ENCODE results near the gene DCST2.
A peak's percentile ranks its signal among the peaks of the same experiment; 100 is the strongest.
"Not testable (repeated sequence)": the region's sequence is repeated elsewhere in the genome, so short reads cannot be mapped to it uniquely, and the experiment has no call there.

Gene DCST2

DNA sequence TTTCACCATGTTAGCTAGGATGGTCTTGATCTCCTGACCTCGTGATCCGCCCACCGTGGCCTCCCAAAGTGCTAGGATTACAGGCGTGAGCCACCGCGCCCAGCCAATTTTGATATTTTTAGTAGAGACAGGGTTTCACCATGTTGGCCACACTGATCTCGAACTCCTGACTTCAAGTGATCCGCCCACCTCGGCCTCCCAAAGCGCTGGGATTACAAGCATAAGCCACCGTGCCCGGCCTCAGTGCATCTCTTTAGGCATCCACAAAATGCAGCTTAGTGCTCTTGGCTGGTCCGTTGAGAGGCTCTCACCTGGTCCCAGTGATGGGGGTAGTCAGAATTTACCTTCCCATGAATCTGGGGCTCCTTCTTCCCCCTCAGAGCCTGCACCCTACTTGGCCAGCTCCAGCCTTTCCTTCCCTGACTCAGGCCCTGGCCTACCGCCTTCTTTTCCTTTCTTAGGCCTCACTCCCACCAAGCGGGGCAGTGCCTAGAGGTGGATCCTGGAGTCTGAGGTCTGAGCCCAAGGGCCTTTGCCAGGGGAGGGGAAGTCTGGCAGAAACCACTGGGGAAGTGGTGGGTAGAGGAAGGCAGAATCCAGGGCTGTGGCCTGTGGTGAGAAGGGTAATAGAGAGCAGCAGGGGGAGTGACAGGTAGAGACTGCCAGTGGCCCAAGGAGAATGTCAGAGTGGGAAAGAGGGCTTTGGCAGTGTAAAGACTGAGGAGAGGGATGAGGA lies 36.4 kb downstream of the DCST2 start:
- peak; percentile 56 to 82 (median 78) for DNase-seq

DNA sequence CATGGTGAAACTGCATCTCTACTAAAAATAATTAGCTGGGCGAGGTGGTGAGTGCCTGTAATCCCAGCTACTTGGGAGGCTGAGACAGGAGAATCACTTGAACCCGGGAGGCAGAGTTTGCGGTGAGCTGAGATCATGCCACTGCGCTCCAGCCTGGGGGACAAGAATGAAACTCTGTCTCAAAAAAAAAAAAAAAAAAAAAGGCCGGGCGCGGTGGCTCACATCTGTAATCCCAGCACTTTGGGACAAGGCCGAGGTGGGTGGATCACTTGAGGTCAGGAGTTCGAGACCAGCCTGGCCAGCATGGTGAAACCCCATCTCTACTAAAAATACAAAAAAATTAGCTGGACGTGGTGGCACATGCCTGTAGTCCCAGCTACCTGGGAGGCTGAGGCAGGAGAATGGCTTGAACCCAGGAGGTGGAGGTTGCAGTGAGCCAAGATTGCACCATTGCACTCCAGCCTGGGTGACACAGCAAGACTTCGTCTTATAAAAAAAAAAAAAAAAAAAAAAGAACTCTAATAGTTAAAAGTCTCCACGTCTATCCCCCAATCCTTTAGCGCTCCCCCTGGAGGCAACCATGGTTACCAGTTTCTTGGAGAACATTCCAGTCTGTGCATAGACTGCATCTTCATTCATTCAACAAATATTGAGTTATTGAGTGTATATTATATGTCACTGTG lies 38.1 kb downstream of the DCST2 start:
- peak; percentile 62 to 73 (median 66) for DNase-seq

DNA sequence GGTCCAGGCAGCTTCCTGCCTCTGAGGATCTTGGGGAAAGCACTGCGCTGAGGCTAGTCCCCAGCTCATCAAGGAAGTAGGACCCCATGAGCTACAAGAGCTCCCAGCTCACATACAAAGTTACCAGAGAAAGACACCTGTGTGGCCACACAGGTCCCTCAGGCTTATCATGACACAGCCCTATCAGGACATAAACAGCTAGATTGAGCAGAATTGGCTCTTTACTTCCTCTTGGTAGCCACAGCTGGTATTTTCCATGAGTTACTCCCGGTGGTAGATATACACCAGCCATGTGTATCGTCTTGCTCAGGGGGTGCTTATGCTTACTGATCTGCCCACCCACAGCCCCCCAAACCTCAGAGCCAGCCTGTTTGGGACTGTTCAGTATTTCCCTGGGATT lies 39.0 kb downstream of the DCST2 start:
- DNase-seq, result no peak

DNA sequence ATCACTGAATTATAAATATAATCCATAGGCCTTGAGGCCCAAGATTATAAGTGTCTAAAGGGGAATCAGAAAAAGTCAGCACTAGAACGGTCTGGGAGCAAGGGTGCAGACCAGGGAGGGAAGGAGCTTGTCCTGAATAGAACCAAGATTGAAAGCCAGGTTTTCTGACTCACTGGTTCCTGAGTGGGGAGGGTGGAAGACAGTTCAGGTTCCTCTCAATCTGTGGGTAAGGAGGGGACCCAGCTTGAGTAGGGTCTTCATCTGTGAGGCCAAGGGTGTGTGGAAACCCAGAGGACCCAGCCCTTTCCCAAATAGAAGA lies 39.4 kb downstream of the DCST2 start:
- DNase-seq, result no peak

DNA sequence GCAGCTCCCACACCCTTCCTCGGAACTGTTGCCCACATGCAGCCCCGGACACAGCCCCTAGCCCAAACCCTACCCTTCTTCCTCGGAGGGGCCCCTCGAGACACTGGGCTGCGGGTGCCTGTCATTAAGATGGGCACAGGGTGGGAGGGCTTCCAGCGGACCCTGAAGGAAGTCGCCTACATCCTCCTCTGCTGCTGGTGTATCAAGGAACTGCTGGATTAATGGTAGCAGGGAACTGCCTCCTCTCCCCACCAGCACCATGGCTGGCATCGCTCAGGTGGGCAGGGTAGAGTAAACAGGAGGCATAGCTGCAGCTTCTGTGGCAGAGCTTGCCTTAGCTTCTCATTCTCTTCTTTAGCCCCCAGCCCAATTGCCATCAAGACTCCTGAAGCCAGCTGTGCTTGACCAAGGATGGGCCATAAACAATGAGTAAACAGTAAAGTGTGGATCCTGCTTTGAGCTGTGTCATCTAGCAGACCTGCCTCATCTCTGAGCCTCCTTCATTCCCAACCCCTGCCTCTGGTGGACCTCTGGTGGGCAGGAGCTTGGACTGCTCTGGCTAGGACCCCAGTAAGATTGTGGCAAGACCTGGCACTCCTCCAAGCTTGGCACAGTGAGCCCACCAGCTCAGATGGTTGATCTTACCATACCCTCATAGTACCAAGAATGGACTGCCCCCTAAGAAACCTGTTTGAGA lies 39.9 kb downstream of the DCST2 start, which contains the start of gene LENEP:
Gene LENEP, plus strand, starts transcription at position 15 of the 697 bp plus-strand sequence. Its CDS starts 22 bp downstream, at position 37.
- no peak for DNase-seq

DNA sequence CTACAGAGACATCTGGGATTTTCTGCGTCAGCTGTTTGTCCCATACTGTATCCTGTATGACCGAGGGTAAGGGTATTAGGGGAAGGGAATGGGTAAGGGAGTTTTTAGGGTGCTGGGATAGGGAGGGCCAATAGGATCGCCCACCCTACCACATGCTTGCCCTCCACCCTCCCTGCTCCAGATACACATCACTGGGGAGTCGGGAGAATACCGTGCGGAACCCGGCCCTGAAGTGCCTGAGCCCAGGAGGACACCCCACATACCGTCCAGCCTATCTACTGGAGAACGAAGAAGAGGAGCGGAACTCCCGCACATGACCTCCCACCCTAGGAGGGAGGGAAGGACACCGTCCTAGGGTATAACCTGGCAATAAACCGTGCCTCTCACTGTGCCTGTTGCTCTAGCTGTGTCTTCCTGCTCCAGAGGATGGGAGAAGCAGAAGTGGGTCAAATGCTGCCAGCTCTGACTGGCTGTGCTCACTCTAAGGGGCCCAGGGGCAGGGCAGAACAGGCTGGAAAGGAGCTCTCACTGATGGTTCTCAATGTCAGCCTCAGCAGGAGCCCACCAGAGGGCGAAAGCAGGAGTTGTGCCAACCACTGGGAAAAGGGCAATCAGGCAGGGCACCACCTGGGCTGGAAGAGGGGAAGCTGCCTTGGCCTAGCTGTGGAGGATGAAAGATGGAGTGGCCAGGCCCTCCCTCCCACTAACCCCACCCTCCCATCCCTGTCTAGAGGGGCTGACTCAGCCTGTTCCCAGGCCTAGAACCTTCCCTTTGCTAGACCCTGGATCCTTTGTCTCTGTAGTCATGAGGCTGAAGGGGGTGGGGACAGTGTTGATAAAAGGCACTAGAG lies 40.6 kb downstream of the DCST2 start:
- DNase-seq, result no peak

DNA sequence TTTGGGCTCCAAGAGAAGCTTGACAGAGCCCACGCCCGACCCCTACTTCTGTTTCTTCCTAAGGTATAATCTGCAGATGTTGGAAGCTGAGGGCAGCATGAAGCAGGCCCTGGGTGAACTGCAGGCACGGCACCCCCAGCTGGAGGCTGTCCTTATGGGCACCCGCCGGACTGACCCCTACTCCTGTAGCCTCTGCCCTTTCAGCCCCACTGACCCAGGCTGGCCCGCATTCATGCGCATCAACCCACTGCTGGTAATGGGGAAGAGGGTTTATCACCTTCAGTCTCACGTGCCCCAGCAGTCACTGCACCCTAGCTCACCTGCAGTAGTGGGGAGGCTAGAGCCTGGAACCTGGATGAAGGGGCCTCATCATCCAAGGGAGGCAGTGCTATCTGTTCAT lies 43.3 kb downstream of the DCST2 start:
- DNase-seq, result no peak

DNA sequence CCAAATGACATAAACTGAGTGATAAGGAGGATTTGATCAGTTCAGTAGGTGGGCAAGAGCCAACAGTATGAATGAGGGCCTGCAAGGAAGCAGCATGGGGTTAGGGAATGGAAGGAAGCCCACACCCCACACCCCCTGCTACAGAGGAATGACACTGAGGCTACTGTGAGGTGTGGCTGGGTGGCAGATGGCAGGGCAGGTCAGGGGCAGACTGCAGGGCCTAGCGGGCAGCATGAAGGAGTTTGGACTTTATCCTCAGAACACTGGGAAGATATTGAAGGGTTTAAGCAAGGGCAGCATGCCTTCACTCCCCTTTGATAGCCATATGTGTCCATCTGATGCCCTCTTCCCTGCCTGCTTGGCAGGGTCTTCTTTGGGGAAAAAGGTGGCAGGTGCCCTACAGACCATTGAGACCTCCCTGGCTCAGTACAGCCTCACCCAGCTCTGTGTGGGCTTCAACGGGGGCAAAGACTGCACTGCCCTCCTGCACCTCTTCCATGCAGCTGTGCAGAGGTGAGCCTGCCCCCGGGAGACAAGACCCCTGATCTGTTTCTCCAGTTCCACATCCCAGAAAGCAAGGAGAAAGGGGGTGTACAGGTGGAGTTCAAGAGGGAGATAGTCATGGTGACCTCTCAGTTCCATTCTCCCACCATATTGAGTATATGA lies 44.3 kb downstream of the DCST2 start:
- no peak for DNase-seq

DNA sequence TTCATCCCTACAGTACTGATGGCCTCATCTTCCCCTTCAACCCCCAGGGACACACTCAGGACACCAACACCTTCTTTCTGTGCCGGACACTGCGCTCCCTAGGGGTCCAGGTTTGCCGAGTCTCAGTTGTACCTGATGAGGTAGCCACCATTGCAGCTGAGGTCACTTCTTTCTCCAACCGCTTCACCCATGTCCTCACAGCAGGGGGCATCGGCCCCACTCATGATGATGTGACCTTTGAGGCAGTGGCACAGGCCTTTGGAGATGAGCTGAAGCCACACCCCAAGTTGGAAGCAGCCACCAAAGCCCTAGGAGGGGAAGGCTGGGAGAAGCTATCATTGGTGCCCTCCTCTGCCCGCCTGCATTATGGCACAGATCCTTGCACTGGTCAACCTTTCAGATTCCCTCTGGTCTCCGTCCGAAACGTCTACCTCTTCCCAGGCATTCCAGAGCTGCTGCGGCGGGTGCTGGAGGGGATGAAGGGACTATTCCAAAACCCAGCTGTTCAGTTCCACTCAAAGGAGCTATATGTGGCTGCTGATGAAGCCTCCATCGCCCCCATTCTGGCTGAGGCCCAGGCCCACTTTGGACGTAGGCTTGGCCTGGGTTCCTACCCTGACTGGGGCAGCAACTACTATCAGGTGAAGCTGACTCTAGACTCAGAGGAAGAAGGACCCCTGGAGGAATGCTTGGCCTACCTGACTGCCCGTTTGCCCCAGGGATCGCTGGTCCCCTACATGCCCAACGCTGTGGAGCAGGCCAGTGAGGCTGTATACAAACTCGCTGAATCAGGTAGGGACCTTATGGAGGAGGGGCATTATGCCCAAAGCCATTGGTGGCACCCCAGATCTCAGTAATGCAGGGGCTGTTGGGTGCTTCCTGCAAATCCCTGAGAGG lies 45.3 kb downstream of the DCST2 start:
- peak in 1 of 4 experiments; percentile 32 for DNase-seq

DNA sequence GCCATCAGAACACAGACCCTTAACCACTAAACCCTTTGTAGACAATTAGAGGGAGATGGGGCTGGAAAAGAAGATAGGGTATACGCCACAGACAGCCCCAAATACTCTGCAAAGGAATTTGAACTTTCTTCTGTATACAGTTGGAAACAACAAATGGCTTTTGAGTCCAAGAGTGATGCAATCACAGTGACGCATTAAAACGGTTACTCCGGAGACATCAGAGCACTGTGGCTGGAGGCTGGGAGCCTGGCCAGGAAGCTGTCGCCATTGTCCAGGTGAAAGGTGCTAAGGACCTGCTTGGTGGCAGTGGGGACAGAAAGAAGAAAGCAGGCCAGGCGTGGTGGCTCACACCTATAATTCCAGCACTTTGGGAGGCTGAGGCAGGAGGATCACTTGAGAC lies 46.3 kb downstream of the DCST2 start:
- DNase-seq, result no peak

DNA sequence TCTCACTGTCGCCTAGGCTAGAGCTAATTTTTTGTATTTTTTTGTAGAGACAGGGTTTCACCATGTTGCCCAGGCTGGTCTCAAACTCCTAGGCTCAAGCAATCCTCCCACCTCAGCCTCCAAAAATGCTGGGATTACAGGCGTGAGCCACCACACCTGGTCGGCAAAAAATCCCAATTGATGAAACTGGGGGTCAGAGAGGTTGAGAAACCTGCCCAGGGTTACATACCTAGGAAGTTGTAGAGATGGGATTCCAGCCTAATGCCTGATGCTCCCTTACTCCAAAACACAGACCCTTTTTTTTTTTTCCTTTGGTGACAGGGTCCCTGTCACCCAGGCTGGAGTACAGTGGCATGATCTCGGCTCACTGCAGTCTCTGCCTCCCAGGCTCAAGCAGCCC lies 46.8 kb downstream of the DCST2 start:
- not testable (repeated sequence) for DNase-seq

DNA sequence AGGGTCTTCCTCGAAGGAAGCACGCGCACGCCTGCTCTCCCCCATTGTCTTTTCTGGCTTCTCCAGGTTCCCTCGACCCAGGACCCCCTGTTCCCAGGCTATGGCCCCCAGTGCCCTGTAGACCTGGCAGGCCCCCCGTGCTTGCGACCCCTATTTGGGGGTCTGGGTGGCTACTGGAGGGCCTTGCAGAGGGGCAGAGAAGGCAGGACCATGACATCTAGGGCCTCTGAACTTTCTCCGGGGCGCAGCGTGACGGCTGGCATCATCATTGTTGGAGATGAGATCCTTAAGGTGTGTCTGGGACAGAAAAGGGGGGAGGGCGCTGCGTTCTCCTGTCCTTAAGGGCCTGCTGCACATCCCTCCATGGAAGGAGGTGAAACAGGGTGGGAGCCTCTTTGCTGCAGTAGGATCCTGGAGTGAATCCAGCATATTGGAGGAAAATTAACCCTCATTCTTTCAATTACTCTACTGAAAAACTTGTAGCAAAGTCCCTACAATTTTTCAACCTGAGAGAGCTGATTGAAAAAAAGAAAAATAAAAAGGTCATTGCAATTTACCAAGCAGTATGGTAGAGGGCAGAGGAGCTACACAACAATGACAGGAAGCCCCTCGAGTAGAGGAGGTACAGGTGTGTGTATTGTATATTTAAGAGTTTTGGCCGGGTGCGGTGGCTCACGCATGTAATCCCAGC lies 49.7 kb downstream of the DCST2 start:
- no peak for DNase-seq

DNA sequence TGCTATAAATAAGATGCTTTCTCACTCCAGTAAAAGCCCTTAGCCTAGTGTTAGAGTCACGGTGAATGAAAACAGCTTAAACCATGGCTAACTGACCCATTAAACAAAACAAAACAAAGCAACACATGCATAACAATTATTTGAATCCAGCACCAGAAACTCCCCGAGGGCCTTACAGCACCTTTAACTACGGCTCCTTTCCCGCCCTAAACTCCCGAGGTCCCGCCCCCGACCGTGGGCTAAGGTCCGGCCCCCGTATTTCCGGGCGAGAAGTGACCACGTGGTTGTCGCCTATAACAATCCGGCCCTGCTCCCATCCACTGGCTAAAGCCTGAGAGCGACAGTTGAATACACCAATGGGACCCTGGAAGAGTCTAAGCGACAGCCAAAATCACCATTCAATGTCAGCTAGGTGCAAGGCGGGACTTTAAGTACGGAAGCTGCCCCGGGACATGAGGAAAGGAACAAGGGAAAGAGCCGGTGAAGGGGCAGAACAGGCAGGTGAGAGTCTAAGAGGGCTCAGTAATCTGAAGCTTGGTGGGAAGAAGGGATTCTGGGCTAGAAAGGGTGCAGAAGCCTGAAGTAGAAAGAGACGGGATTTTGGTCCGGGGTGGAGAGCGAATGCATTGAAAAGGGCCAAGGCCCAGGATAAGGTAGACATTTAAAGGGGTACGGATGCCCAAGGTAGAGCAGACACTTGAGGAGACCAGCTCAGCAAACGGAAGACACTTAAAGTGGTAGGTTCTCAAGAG lies 50.5 kb downstream of the DCST2 start, which contains the start of gene FLAD1:
Gene FLAD1, plus strand, starts transcription at position 448 of the 752 bp plus-strand sequence. CDS start 351 bp downstream, outside the sequence.
- DNase-seq, result peak; percentile 98 to 99 (median 98)

DNA sequence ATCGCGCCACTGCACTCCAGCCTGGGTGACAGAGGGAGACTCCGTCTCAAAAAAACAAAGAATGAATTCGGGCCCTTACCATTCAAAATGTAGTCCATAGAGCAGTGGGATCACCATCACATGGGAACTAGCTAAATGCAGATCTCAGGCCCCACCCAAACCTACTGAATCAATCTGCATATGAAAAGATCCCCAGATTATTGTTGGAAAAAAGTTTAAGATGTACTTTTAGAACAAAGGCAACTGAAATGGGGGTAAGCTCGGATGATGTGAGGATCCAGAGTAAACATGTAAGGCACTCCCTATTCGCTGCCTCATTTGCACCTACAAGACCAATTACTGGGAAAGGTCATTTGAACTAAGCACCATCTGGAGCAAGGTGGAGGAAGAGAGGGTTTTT lies 51.2 kb downstream of the DCST2 start:
- no peak for DNase-seq

DNA sequence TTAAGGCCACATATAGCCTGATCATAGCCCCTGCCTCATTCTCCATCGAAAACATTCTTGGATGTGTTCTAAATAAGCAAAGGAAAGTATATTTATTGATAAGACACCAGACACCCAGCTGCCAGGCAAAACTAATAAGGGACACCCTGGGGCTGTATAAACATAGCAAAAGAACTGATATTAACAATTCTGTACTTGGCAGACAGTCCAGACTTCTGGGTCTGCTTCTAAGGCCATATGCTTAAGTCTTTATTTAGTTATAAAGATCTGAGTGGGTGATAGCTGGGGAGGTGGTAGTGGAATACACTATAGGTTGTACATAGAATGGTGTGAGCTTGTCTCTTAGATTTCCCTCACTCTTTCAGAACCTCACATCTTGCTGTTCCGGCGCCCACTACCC lies 55.2 kb downstream of the DCST2 start:
- DNase-seq, result no peak

DNA sequence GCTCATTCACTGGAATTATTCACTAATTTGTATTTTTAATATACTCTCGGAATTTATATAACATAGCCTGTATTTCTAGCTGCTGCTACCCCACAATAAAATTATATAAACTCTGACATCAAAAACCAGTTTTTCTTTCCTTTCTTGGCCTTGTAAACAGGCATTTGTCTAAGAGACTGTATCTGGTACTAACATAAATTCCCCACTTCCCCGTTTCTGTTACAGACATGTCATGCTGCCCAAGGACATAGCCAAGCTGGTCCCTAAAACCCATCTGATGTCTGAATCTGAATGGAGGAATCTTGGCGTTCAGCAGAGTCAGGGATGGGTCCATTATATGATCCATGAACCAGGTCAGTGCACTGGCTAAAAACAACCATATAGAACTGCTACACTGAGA lies 55.8 kb downstream of the DCST2 start:
- peak in 1 of 4 experiments; percentile 17 for DNase-seq

DNA sequence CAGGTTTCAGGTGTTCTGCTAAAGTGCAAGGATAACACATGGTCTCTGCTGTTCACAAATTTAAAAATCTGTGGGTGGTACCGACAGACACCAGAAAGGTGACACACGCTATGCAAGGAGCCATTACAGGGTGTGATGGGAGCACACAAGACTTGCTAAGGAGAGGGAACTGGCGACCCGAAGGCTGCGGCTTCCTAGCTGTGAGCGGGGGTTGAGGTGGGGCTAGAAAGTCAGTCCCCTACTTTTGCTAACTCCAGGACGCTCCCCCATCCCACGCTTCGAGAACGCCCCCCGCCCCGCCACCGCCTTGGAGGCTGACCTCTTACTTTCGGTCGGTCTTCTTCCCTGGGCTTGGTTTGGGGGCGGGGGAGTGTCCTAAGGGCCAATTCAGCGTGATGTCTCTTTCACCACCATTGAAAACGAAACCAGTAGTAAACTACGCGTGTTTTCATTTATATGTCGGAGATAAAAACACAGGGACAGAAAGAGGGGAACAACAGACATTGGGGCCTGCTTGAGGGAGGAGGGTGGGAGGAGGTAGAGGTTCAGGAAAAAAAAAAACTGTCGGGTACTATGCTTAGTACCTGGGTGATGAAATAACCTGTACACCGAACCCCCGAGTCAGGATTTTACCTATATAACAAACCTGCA lies 58.0 kb downstream of the DCST2 start:
- peak; percentile 59 to 85 (median 74) for DNase-seq

DNA sequence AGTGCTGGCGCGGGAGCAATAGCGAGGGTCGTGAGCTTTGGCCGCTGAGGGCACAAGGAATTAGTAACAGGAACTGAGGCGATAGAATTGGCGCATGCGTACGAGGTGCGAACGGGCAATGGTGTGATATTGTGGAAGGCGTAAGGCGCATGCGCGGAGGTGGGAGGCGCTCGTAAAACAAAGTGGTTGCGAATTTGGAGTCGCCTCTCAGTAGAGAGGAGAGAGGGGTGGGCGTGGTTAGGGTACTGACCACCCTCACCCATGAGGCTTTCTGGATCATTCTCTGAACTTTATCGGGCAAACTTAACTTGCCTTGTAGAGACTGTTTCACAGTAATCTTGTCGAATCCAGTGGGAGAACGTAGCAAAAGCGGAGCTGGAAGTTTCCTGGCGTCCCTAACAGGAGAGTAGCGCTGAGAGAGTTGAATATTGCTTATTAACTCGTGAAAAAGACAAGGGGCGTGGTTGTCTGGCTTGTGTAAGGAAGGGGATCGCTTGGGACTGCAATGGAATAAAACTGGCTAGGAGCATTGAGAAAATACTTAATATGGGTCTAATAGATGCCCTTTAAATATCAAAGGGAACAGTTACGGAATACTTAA lies 58.7 kb downstream of the DCST2 start:
- DNase-seq, result peak; percentile 97 to 99 (median 98)

Data from suppressor macrophage (primary cell).